ENCODE results near the gene GUCY2C.

Gene GUCY2C

GRCh38 chr12:14654416-14654815, 42.0 kb downstream of the GUCY2C start:
- Histone ChIP-seq H3K9me2 (replicated peaks; ENCODE audit: control insufficient read depth, low read length) (no peaks in the 10 kb centered on the region), H3K9me3 (ENCODE audit: control insufficient read depth, insufficient read depth, low read length) (peaks cover 9% of the 10 kb centered on the region; the same call in 1 of the 2 replicates), H3K4me1 (ENCODE audit: control insufficient read depth, low read length) (peaks cover 12% of the 10 kb centered on the region), H3F3A (ENCODE audit: control insufficient read depth, insufficient read depth) (no peaks in the 10 kb centered on the region), H4K20me1 (ENCODE audit: control insufficient read depth, insufficient read depth, low read depth, low read length) (no peaks in the 10 kb centered on the region), H3K4me3 (ENCODE audit: low read length) (no peak overlapping the region), H3K79me2 (ENCODE audit: control insufficient read depth, low read length) (no peaks in the 10 kb centered on the region), H3K27me3 (ENCODE audit: control insufficient read depth, low read length) (no peaks in the 10 kb centered on the region), H3K36me3 (ENCODE audit: control insufficient read depth, low read length) (no peaks in the 10 kb centered on the region), H3K4me2 (ENCODE audit: low read length) (no peak overlapping the region), H3K27ac (ENCODE audit: low read depth, low read length) (no peak overlapping the region)
- TF ChIP-seq EZH2phosphoT487 (IDR thresholded peaks at IDR 0.05; ENCODE audit: borderline replicate concordance, low read length) (no peak), CTCF (IDR thresholded peaks at IDR 0.05; ENCODE audit: low read depth, low read length, poor library complexity, severe bottlenecking) (no peak)

DNA sequence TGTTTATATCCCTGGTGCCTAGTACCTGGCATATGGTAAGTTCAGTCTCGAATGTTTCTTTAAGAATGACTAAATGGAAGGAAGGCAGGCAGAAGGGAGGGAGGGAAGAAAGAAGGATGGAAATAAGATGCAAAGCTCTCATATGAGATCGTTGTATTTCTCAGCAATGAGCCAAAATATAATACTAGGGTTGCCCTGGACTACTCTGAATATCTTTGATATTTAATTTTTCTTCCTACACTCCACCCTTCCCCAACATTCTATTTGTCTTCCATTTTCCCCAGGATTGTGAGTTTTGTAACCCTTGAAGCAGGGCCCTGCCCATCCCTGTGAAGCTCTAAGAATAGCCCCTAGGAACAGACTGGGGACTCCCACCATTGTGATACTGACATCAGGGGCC, 43.9 kb downstream of the GUCY2C start:
- Histone ChIP-seq H3K4me1 (ENCODE audit: control insufficient read depth, low read length) (peaks cover 20% of the 10 kb centered on the region), H3F3A (ENCODE audit: control insufficient read depth, insufficient read depth) (0 out of 2 replicates have a peak, but pooled peaks cover under 1% of the 10 kb centered on the region), H3K4me2 (ENCODE audit: low read length) (no peak overlapping the region), H3K27me3 (ENCODE audit: control insufficient read depth, low read length) (no peaks in the 10 kb centered on the region), H3K4me3 (ENCODE audit: low read length) (no peak overlapping the region), H3K27ac (ENCODE audit: low read depth, low read length) (no peak overlapping the region), H3K79me2 (ENCODE audit: control insufficient read depth, low read length) (no peaks in the 10 kb centered on the region), H4K20me1 (ENCODE audit: control insufficient read depth, insufficient read depth, low read depth, low read length) (no peaks in the 10 kb centered on the region), H3K36me3 (ENCODE audit: control insufficient read depth, low read length) (no peaks in the 10 kb centered on the region), H3K9me2 (replicated peaks; ENCODE audit: control insufficient read depth, low read length) (no peaks in the 10 kb centered on the region), H3K9me3 (ENCODE audit: control insufficient read depth, insufficient read depth, low read length) (peaks cover 9% of the 10 kb centered on the region; the same call in 1 of the 2 replicates)
- TF ChIP-seq CTCF (IDR thresholded peaks at IDR 0.05; ENCODE audit: low read depth, low read length, poor library complexity, severe bottlenecking) (no peak), EZH2phosphoT487 (IDR thresholded peaks at IDR 0.05; ENCODE audit: borderline replicate concordance, low read length) (no peak)

GRCh38 chr12:14651371-14651770, 45.0 kb downstream of the GUCY2C start:
- Histone ChIP-seq H3F3A (ENCODE audit: control insufficient read depth, insufficient read depth) (0 out of 2 replicates have a peak, but pooled peaks cover 4% of the 10 kb centered on the region), H3K4me3 (ENCODE audit: low read length) (no peak overlapping the region), H4K20me1 (ENCODE audit: control insufficient read depth, insufficient read depth, low read depth, low read length) (no peaks in the 10 kb centered on the region), H3K9me3 (ENCODE audit: control insufficient read depth, insufficient read depth, low read length) (peaks cover 9% of the 10 kb centered on the region; the same call in 1 of the 2 replicates), H3K79me2 (ENCODE audit: control insufficient read depth, low read length) (no peaks in the 10 kb centered on the region), H3K4me2 (ENCODE audit: low read length) (no peak overlapping the region), H3K27me3 (ENCODE audit: control insufficient read depth, low read length) (no peaks in the 10 kb centered on the region), H3K27ac (ENCODE audit: low read depth, low read length) (no peak overlapping the region), H3K4me1 (ENCODE audit: control insufficient read depth, low read length) (peaks cover 20% of the 10 kb centered on the region), H3K9me2 (replicated peaks; ENCODE audit: control insufficient read depth, low read length) (no peaks in the 10 kb centered on the region), H3K36me3 (ENCODE audit: control insufficient read depth, low read length) (no peaks in the 10 kb centered on the region)
- no peak for TF ChIP-seq EZH2phosphoT487 (IDR thresholded peaks at IDR 0.05; ENCODE audit: borderline replicate concordance, low read length)
- no peak for TF ChIP-seq CTCF (IDR thresholded peaks at IDR 0.05; ENCODE audit: low read depth, low read length, poor library complexity, severe bottlenecking)
